Activated CD4-positive, alpha-beta T cell treated with anti-CD3 and anti-CD28 coated beads for 36 hours (primary cell): ENCODE results near the gene WDR20. TPM values are rescaled to one million over a fixed set of nuclear protein-coding genes. Genes with fewer than 3 reads are reported as not detected.
A peak's percentile ranks its signal among the peaks of the same experiment; 100 is the strongest.

ENCODE experiments used
- ATAC-seq: fragments of 200-7000 bp; cut with Tn5 transposase; one replicate; pipeline ENCODE4 v1.10.0; 2021; ENCODE audit warnings: mild to moderate bottlenecking, moderate library complexity
- CTCF ChIA-PET: fragments of 350-600 bp; sonication (Branson Sonifier 250); formaldehyde crosslinking; loops from one replicate; lab custom pipeline; 2021; ENCODE audit warnings: antibody characterized with exemption; lab: Charles Lee
- POLR2A ChIA-PET: fragments of 350-600 bp; sonication (Branson Sonifier 250); formaldehyde crosslinking; loops from one replicate; lab custom pipeline; 2021; ENCODE audit warnings: antibody characterized with exemption, inconsistent platforms; lab: Charles Lee
- DNase-seq: peaks from one replicate; pipeline ENCODE4 v3.0.0-alpha.2; 2020
- H3K27ac Mint-ChIP-seq: one replicate; pipeline ENCODE4 v1.8.0; 2021; ENCODE audit warnings: mixed read lengths
- H3K27me3 Mint-ChIP-seq: one replicate; pipeline ENCODE4 v1.8.0; 2021; ENCODE audit warnings: mixed read lengths
- H3K36me3 Mint-ChIP-seq: one replicate; pipeline ENCODE4 v1.8.0; 2021; ENCODE audit warnings: low read depth, mixed read lengths
- H3K4me1 Mint-ChIP-seq: one replicate; pipeline ENCODE4 v1.8.0; 2021; ENCODE audit warnings: mixed read lengths
- H3K4me3 Mint-ChIP-seq: one replicate; pipeline ENCODE4 v1.8.0; 2021; ENCODE audit warnings: mild to moderate bottlenecking, moderate library complexity, mixed read lengths
- H3K9me3 Mint-ChIP-seq: one replicate; pipeline ENCODE4 v1.8.0; 2021; ENCODE audit warnings: low read depth, mixed read lengths
- intact Hi-C, 2 experiments: fragments of 100-400 bp; cut with DNase I in 1 of 2; cut with micrococcal nuclease in 1 of 2; formaldehyde crosslinking; loops; one replicate each; pipeline versions ENCODE4 v1.14.2 to v1.15.1; 2022 to 2024; cut with DNase I, micrococcal nuclease
- total RNA-seq, 2 experiments: library from RNA; stranded (reverse); gene quantifications; one replicate each; pipeline ENCODE4 v1.2.3, GENCODE V29; 2021

WDR20 gene
- total RNA-seq, 2 experiments from 2014 or later = 18.2 to 24.8 TPM

DNA sequence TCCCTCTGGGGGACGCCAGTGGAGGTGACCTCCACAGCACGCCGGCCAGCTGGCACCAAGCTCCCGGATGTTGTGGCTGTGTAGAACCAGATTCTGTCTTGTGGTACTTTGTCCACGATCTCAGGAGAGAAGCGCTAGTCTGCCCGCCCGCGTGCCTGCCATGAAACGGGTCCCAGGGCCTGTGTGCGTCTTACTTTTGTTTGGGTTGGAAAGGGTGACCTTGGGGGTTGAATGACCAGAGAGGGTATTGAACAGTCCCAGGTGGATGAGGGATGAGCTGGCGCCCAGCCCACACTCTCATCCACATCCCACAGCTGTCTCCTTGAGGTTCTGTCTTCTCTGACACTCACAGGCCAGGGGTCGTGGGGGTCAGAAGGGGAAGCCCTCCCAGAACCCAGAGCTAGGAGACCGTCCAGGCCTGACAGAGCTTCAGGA is 78.3 kb downstream of the WDR20 start:
- ChIA-PET POLR2A (no interaction called here), CTCF (interaction anchor here (1.0 kb wide), 1 partner anchor 96 kb away, joined by 3 read pairs; no protein-coding TSS in a partner anchor)
- peaks cover 17% of the 10 kb centered on the region for H3K4me1 Mint-ChIP-seq
- intact Hi-C loops = no loop called here
- no peaks in the 10 kb centered on the region for H3K27me3 Mint-ChIP-seq
- no peaks in the 10 kb centered on the region for H3K9me3 Mint-ChIP-seq
- no peak overlapping the region for H3K27ac Mint-ChIP-seq
- H3K4me3 Mint-ChIP-seq = no peak overlapping the region
- no peak for ATAC-seq
- DNase-seq = no peak
- no peaks in the 10 kb centered on the region for H3K36me3 Mint-ChIP-seq

DNA sequence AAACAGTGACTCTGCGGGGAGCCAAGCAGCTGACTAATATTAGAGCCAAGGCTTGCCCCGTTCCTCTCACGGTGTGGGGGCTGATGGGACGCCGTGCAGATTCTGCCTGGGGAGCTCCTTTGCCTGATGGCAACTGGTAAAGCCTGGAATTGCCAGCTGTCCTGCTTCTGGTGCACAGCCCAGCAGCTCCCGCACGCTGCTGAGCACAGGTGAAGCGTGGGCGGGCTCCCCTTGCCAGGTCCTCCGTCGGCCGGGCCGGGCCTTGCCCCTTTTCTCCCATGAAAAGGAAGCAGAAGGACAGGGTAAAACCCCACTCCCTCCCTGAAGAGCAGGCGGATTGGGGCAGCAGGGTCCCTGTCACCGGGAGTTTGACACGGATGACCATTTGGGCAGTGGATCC is 79.0 kb downstream of the WDR20 start:
- ChIA-PET POLR2A (interaction anchor here (0.7 kb wide), 1 partner anchor 86 kb away, joined by 3 read pairs; the partner anchor contains the start of gene MOK), CTCF (no interaction called here)
- DNase-seq = no peak
- Mint-ChIP-seq H3K27ac (no peak overlapping the region), H3K9me3 (no peaks in the 10 kb centered on the region), H3K4me3 (no peak overlapping the region), H3K36me3 (no peaks in the 10 kb centered on the region), H3K4me1 (peaks cover 17% of the 10 kb centered on the region), H3K27me3 (no peaks in the 10 kb centered on the region)
- intact Hi-C loops = no loop called here
- no peak for ATAC-seq

DNA sequence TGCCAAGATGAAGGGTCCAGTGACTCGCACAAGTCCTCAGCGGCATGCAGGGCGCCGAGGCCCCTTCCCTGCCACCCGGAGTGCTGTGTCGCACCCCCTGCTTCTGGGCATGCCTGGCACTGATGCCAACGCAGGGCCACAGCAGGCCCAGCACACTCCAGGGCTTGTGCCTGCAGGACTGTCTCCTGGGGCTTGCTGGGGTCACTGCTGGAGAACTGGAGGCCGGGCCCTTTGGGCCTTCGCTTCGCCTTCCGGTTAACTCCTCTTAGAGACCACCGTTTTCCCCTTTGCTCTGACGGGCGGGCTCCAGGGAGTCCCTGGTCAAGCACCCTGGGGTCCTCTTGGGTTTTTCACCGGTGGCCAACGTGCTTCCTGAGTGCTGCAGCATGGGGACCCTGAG is 79.6 kb downstream of the WDR20 start:
- ATAC-seq (no peak), DNase-seq (no peak)
- peaks cover 17% of the 10 kb centered on the region for H3K4me1 Mint-ChIP-seq
- no peaks in the 10 kb centered on the region for H3K27me3 Mint-ChIP-seq
- POLR2A ChIA-PET = no interaction called here
- no peaks in the 10 kb centered on the region for H3K36me3 Mint-ChIP-seq
- CTCF ChIA-PET = no interaction called here
- no peak overlapping the region for H3K27ac Mint-ChIP-seq
- no peak overlapping the region for H3K4me3 Mint-ChIP-seq
- H3K9me3 Mint-ChIP-seq = no peaks in the 10 kb centered on the region
- intact Hi-C loops = no loop called here

DNA sequence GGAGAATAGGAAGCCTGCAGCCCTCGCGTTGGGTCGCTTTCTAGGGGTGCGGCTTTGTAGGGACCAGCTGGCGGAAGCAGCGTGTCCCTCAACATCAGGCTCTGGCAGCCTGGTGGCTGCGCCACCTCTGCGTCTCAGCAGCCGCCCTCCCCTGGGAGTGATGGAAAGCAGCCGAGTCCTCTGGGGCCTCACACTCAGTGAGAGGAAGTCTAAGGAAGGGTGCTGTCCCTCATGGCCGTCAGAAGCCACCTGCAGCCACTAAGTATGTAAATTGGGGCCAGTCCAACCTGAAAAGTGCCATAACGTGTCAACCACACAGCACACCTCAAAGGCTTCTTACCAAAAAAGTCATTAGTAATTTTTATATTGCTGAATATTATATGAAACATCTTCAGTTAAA is 80.3 kb downstream of the WDR20 start:
- peaks cover 17% of the 10 kb centered on the region for H3K4me1 Mint-ChIP-seq
- H3K27me3 Mint-ChIP-seq = no peaks in the 10 kb centered on the region
- ChIA-PET CTCF (interaction anchor here (0.7 kb wide), 1 partner anchor 375 kb away, joined by 3 read pairs; no protein-coding TSS in a partner anchor), POLR2A (no interaction called here)
- peak; percentile 86 for ATAC-seq
- intact Hi-C loops = no loop called here
- no peaks in the 10 kb centered on the region for H3K36me3 Mint-ChIP-seq
- peak; percentile 51 for DNase-seq
- no peaks in the 10 kb centered on the region for H3K9me3 Mint-ChIP-seq
- no peak overlapping the region for H3K4me3 Mint-ChIP-seq
- H3K27ac Mint-ChIP-seq = no peak overlapping the region

DNA sequence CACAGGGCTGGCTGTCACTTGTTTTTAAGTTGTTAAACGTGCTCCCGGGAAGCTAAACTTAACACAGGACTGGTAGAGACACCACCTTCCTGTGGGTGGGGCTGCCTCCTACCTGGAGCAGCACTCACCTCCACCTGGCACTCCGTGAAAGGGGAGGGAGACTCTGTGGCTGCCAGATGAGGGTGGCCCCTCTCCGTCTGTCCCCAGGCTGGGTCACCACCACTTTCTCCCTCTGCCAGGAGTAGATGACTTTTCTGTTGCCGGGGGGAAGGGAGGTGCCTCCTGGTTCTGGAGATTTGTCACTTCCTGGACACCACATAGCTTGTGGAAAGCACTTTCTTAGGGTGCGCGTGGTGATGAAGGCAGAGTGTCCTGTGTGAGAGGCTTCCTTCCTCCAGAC is 81.3 kb downstream of the WDR20 start:
- ChIA-PET POLR2A (interaction anchor here (0.6 kb wide), 1 partner anchor 41 kb away, joined by 3 read pairs; no protein-coding TSS in a partner anchor), CTCF (interaction anchor here (1.4 kb wide), 1 partner anchor 13 kb away, joined by 3 read pairs; no protein-coding TSS in a partner anchor)
- intact Hi-C loops = no loop called here

DNA sequence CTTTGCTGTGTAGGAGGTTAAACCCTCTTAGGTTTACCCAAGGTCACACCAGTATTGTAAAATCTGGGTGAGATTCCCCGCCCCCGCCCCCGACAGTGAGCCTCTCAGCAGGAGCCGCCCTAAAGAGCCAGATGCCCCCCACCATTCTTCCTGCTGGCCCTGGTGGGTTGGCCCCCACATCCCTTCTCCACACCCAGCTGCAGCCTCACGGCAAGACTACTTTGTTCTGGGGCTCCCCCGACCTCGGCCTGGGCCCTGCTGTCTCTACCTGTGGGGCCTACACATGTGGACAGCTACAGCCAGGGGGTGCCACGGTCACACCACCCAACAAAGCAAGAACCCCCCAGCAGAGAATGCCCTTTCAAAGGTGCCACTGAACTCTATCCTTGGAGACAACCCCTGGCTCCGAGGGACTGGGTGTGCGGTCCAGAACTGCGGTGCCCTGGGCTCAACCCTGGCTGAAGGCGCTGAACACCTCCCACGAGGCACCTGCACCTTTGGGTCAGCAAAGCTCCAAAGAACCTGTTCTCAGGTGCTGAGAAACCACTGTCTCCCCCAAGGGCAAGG is 82.4 kb downstream of the WDR20 start:
- Mint-ChIP-seq H3K36me3 (peaks cover 3% of the 10 kb centered on the region), H3K27ac (no peak overlapping the region), H3K27me3 (no peaks in the 10 kb centered on the region), H3K4me3 (no peak overlapping the region), H3K4me1 (peaks cover 15% of the 10 kb centered on the region), H3K9me3 (no peaks in the 10 kb centered on the region)
- ChIA-PET CTCF (interaction anchor here (1.4 kb wide), 1 partner anchor 11 kb away, joined by 3 read pairs; no protein-coding TSS in a partner anchor), POLR2A (no interaction called here)
- ATAC-seq (no peak), DNase-seq (no peak)
- intact Hi-C loops = no loop called here

More for the DNA sequence above, 81.3 kb downstream of the WDR20 start:
- DNase-seq (peak; percentile 33), ATAC-seq (peak; percentile 57)
- no peak overlapping the region for H3K4me3 Mint-ChIP-seq
- H3K27me3 Mint-ChIP-seq = no peaks in the 10 kb centered on the region
- peaks cover 15% of the 10 kb centered on the region for H3K4me1 Mint-ChIP-seq
- H3K36me3 Mint-ChIP-seq = peaks cover 3% of the 10 kb centered on the region
- peak overlapping the region; percentile 60 for H3K27ac Mint-ChIP-seq
- no peaks in the 10 kb centered on the region for H3K9me3 Mint-ChIP-seq

DNA sequence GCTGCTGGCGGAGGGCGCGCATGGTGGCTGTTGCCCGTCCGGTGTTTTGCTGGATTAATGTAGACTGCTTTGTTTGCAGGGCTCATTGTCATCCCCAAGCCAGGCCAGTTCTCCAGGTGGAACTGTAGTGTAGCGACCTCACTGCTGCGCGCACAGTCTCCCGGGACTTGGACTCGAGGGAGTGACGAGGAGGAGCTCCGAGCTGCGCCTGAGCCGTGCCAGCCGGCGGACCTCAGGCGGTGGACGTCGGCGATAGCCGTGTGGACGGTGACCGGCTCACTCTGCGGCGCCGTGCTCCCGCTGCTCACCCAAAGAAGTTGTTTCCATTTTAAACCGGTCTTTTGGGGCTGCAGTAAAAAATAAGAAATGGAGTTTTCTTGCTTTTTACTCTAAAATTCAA is 83.1 kb downstream of the WDR20 start:
- H3K4me1 Mint-ChIP-seq = peaks cover 15% of the 10 kb centered on the region
- H3K4me3 Mint-ChIP-seq = no peak overlapping the region
- H3K27ac Mint-ChIP-seq = no peak overlapping the region
- ATAC-seq (no peak), DNase-seq (no peak)
- H3K9me3 Mint-ChIP-seq = no peaks in the 10 kb centered on the region
- H3K36me3 Mint-ChIP-seq = peaks cover 3% of the 10 kb centered on the region
- CTCF ChIA-PET = no interaction called here
- POLR2A ChIA-PET = no interaction called here
- H3K27me3 Mint-ChIP-seq = no peaks in the 10 kb centered on the region
- intact Hi-C loops = no loop called here

DNA sequence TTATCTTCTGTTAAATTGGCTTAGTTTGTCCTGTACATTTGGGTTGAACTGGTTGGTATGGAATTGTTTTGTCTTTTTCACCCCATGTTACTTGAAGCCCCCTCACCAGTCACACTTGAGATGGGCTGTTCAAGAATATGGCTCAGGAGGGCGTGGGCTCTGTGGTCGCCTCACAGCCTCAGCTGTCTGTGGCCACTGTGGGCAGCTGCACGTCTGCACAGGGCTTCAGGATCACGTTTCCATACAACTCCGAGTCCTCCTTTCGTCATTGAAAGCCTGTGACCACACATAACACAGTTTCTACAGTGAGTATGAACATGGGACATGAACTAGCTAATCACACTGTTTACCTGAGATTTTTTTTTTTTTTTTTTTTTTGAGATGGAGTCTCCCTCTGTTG is 84.0 kb downstream of the WDR20 start:
- ATAC-seq (no peak), DNase-seq (no peak)
- peaks cover 3% of the 10 kb centered on the region for H3K36me3 Mint-ChIP-seq
- peaks cover 15% of the 10 kb centered on the region for H3K4me1 Mint-ChIP-seq
- H3K27me3 Mint-ChIP-seq = no peaks in the 10 kb centered on the region
- H3K4me3 Mint-ChIP-seq = no peak overlapping the region
- intact Hi-C loops = no loop called here
- CTCF ChIA-PET = interaction anchor here (1.0 to 1.2 kb wide), 2 partner anchors 9 to 10 kb away, joined by 3 read pairs; no protein-coding TSS in a partner anchor
- H3K9me3 Mint-ChIP-seq = no peaks in the 10 kb centered on the region
- POLR2A ChIA-PET = no interaction called here
- H3K27ac Mint-ChIP-seq = no peak overlapping the region

DNA sequence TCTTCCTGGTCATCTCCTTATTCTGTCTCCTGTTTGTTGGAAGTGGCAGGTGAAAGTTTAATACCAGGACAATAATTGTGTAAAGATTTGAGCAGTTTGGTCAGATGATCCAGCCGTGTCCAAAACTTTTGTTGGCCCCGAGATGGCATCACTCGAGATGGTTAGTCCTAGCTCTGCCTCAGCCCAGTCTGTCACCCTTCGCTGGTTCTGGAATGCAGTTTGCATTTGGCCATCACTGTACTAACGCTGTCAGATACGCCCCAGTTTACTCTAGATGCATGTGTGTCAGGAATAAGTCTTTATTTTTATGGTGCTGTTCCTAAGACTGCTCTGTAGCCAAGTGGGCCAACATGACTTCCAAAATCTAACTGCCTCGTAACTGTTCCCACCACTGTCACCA is 85.7 kb downstream of the WDR20 start:
- ChIA-PET POLR2A (no interaction called here), CTCF (interaction anchor here (1.0 to 1.4 kb wide), 2 partner anchors 43 to 90 kb away, joined by 3 read pairs; no protein-coding TSS in a partner anchor)
- H3K4me3 Mint-ChIP-seq = no peak overlapping the region
- peaks cover 7% of the 10 kb centered on the region for H3K4me1 Mint-ChIP-seq
- H3K27me3 Mint-ChIP-seq = no peaks in the 10 kb centered on the region
- intact Hi-C loops = no loop called here
- peaks cover 3% of the 10 kb centered on the region for H3K36me3 Mint-ChIP-seq
- H3K27ac Mint-ChIP-seq = no peak overlapping the region
- DNase-seq = no peak
- no peaks in the 10 kb centered on the region for H3K9me3 Mint-ChIP-seq
- no peak for ATAC-seq

DNA sequence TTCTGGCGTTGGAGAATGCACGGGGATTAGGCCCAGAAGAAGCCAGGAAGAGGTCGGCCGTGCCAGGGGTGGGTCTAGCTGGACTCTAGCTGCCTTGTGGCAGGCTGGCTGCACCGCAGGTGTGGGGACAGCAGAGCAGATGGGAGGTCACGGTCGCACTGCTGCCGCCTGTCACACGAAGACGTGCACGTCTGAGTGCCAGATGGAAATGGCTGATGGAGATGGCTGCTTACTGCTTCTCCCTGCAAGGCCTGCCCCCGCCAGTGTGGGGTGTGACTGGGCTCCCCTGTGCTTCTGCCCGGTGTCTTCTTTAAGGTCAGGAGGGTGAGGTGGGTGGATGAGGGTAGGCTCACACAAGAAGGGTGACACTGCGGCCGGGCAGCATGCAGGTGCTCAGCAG is 86.2 kb downstream of the WDR20 start:
- Mint-ChIP-seq H3K4me1 (peaks cover 4% of the 10 kb centered on the region), H3K4me3 (no peak overlapping the region), H3K27me3 (no peaks in the 10 kb centered on the region), H3K9me3 (no peaks in the 10 kb centered on the region), H3K27ac (no peak overlapping the region), H3K36me3 (peaks cover 3% of the 10 kb centered on the region)
- no peak for DNase-seq
- POLR2A ChIA-PET = no interaction called here
- intact Hi-C loops = no loop called here
- ATAC-seq = no peak
- CTCF ChIA-PET = interaction anchor here (1.0 kb wide), 1 partner anchor 89 kb away, joined by 3 read pairs; no protein-coding TSS in a partner anchor

DNA sequence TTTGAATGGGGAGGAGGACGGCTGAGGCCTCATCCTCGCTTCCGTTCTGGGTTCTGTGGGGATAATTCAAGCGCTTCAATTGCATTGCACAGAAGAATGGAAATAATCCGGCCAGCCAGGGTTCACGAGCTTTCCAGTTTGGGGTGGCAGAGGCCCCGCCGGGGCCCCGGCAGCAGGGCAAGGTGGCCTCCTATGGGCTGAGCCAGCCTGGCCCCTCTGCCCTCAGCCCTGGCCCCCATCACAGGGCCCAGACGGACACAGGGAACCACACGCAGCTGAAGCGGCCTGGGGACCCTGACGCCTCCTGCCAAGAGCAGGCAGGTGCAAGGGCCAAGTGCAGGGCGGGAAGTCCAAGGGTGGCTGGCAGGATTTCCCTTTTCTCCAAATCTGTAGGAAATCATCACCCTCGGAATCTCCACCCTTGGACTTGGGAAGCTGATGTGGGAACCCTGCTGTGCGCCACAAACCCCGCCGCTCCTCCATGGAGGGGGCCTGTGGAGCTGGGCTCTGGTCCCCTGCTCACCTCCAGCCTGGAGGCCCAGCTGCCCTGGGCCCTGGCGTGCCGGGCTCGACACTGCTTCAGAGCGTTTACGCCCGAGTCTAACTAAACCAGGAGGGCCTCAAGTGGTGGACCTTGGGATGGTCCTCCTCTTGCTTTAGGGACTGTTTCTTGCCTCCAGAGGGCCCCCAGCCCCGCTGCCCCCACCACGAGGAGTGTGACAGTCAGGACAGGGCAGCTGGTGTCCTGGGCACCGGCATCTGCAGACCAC is 86.8 kb downstream of the WDR20 start:
- no peaks in the 10 kb centered on the region for H3K9me3 Mint-ChIP-seq
- ChIA-PET CTCF (no interaction called here), POLR2A (no interaction called here)
- ATAC-seq = no peak
- intact Hi-C loops = no loop called here
- H3K4me1 Mint-ChIP-seq = no peaks in the 10 kb centered on the region
- no peak overlapping the region for H3K4me3 Mint-ChIP-seq
- no peaks in the 10 kb centered on the region for H3K27me3 Mint-ChIP-seq
- H3K27ac Mint-ChIP-seq = no peak overlapping the region
- peaks cover 3% of the 10 kb centered on the region for H3K36me3 Mint-ChIP-seq
- DNase-seq = no peak
